RWPE1 (cell line): Measurements from ENCODE around the gene HDAC4.

Source experiments
- CTCF ChIA-PET: fragments of 350-600 bp; sonication (Branson Sonifier 250); formaldehyde crosslinking; extraction: SDS; loops from one replicate; lab custom pipeline; 2021; lab: Yijun Ruan, JAX
- POLR2A ChIA-PET: fragments of 400-600 bp; formaldehyde crosslinking; extraction: SDS; loops from one replicate; lab custom pipeline; 2020; ENCODE audit warnings: antibody characterized with exemption; ENCODE audit not compliant: low non-redundant PET; lab: Yijun Ruan, JAX
- DNase-seq: peaks from one replicate; pipeline ENCODE4 v3.0.0; 2012; ENCODE audit warnings: low spot score
- H3K27ac ChIP-seq: fragments of 450-650 bp; 2 replicates; pipeline ENCODE4 v1.5.1; 2017
- CTCF ChIP-seq: fragments of 450-650 bp; conservative IDR thresholded peaks from 2 replicates; pipeline ENCODE4 v1.5.1; 2017; ENCODE audit warnings: low read depth, mild to moderate bottlenecking

The HDAC4 gene

GRCh38 chr2:239365782-239366435 lies 34.9 kb downstream of the HDAC4 start:
- TF ChIP-seq CTCF, result no peak
- ChIA-PET POLR2A (no interaction called here), CTCF (no interaction called here)
- H3K27ac ChIP-seq, result no peak overlapping the region
- no peak for DNase-seq

GRCh38 chr2:239365071-239365781 lies 35.6 kb downstream of the HDAC4 start:
- POLR2A ChIA-PET, result no interaction called here

GRCh38 chr2:239363946-239364637 lies 36.7 kb downstream of the HDAC4 start:
- no peak overlapping the region for H3K27ac ChIP-seq

More at GRCh38 chr2:239365071-239365781, 35.6 kb downstream of the HDAC4 start:
- DNase-seq, result no peak
- no peak overlapping the region for H3K27ac ChIP-seq
- CTCF ChIA-PET, result no interaction called here
- TF ChIP-seq CTCF, result no peak

GRCh38 chr2:239362507-239362906 lies 38.3 kb downstream of the HDAC4 start:
- CTCF ChIA-PET, result no interaction called here
- no peak overlapping the region for H3K27ac ChIP-seq
- no peak for TF ChIP-seq CTCF
- POLR2A ChIA-PET, result no interaction called here
- no peak for DNase-seq

More at GRCh38 chr2:239363946-239364637, 36.7 kb downstream of the HDAC4 start:
- TF ChIP-seq CTCF, result no peak
- ChIA-PET CTCF (no interaction called here), POLR2A (no interaction called here)
- no peak for DNase-seq

- CTCF ChIA-PET, result no interaction called here
- POLR2A ChIA-PET, result no interaction called here
- H3K27ac ChIP-seq, result no peak overlapping the region
- TF ChIP-seq CTCF, result no peak
- no peak for DNase-seq
Measured at GRCh38 chr2:239361311-239361642, 39.5 kb downstream of the HDAC4 start.

- no peak for TF ChIP-seq CTCF
- CTCF ChIA-PET, result no interaction called here
- POLR2A ChIA-PET, result no interaction called here
- no peak for DNase-seq
- H3K27ac ChIP-seq, result no peak overlapping the region
Measured at GRCh38 chr2:239360421-239361310, 40.2 kb downstream of the HDAC4 start.
